Stomach (tissue), 4 donors: Measurements from ENCODE around the gene FTH1.

Experiments
- CTCF ChIP-seq, 7 experiments: fragments of 450-650 bp in 4 of 7; fragments of 200-600 bp in 3 of 7; sonication (generic) in 3 of 7; IDR thresholded peaks; one replicate each; pipeline ENCODE4 v1.5.1; 2016 to 2019; ENCODE audit warnings: antibody characterized with exemption in 7 of 7, control low read depth in 2 of 7, mild to moderate bottlenecking in 1 of 7
- POLR2AphosphoS5 ChIP-seq, 3 donors: sonication (generic); formaldehyde crosslinking; IDR thresholded peaks; one replicate each; pipeline ENCODE4 v1.6.1; 2016; ENCODE audit warnings: antibody characterized with exemption in 3 of 3

GRCh38 chr11:62013537-62014476 lies 46.4 kb upstream of the FTH1 start:
- TF ChIP-seq POLR2AphosphoS5 (IDR thresholded peaks at IDR 0.05), result no peak
- no peak for TF ChIP-seq CTCF (IDR thresholded peaks at IDR 0.05)
